HG03196 (cell line): ENCODE measurements around the gene SH3RF3.
"Not testable (repeated sequence)": the region's sequence is repeated elsewhere in the genome, so short reads cannot be mapped to it uniquely, and the experiment has no call there.

Experiments
- ATAC-seq: cut with Tn5 transposase; IDR thresholded peaks from one replicate; pipeline ENCODE4 v1.9.1; 2021; ENCODE audit not compliant: unreplicated experiment

The SH3RF3 gene

DNA sequence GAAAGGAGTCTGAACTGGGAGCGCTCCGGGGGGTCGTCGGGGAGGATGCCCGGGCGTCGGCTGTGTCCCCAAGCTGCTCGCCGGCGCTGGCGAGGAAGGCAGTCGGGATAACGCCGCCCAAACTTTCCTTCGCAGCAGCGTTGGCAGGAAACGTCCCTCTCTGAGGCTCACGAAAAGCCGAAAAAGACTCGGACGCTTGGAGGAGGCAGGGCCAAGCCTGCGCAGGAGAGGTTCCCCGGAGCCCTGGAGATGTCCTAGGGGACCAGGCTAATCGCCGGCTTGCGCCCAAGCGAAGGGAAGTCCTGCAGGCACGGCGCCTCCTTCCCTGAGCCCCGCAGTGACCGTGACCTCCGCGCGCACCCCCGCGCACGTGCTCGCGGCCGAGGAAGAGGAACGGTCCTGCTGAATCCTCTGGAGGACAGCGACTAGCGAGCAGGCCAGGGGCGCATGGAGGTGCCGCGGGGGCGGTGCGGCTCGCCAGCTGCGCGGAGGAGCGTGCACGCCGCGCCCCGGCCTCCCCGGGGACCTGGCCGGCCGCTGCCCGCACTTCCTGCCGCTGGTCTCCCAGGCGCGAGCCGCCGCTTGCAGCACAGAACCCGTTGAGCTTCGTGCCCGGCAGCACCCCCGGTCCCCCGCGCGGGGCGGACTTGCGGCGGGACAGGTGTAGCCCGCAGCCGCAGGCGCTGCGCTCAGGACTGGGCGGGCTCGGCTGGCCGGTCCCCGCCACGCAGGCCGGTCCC is at the start of gene SH3RF3:
Gene SH3RF3, plus strand, starts transcription at position 590 of the 740 bp plus-strand sequence.
- ATAC-seq: no peak

DNA sequence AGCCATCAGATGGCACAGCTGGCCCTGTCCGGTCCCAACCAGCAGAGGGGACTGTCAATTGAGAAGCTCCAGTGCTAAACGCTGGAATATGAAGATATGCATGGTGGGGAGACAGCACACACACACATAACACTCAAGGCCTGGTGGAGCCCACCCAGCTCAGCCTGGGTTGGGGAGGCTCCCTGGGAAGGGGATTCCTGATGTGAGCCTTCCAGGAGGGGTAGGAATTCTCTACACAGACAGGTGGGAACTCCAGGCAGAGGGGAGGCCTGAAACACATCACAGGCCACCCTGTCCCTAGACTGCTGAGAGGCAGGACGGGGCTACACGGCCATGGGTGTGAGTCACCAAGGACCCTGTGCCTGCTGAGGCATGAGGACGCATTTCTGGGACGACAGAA is 49.4 kb upstream of the SH3RF3 start:
- no peak for ATAC-seq

DNA sequence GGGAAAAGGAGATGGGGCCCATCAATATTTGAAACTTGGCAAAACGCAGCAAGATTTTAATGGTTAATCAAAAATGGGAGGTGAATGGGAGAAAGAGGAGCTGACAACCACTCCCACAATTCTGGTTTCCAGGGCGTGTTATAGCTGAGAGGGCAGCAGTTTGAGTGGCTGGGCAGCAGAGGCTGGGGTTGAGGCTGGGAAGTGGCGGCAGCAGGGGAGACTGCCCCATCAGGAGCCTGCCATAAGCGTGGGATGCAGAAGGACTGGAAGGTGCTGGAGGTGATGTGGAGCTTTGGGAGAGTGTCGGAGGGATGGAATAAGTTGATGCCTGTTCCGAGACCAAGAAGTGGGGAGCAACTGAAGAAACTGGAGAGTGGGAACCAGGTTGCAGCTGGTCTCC is 48.9 kb upstream of the SH3RF3 start:
- no peak for ATAC-seq

DNA sequence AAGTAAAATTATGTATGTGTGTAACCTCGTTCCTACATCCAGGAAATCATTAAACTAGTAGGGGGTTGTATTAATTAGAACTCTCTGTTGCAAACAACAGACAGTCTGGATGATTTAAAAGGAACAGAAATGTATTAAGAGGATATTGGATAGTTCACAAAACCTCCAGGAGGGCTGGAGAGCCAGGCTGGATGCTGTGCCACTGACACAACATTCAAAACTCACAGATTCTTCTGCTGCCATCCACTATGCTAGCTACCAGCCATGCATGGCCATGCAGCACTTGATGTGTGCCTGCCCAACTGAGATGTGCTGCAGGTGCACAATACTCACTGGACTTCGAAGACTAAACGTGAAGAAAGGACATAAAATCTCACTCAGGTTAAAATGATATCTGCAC is 48.2 kb upstream of the SH3RF3 start:
- no peak for ATAC-seq

DNA sequence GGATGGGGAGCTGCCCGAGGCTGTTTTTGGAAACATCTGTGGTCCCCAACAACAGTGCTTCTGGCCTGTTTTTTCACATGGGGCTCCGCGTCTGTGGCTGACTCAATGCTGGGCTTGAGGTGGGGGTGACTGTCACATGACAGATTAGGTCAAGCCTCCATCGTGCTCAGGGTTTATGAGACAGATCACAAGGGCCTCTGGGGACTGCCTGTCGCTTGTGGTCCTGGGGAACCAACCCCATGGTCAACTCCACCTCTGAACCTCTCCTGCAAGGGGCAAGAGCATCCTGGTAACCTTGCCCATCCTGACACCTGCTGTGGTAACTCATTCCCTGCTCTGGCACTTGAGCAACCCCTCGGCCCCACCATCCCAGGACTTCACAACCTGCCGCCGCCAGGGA is 47.6 kb upstream of the SH3RF3 start:
- no peak for ATAC-seq

DNA sequence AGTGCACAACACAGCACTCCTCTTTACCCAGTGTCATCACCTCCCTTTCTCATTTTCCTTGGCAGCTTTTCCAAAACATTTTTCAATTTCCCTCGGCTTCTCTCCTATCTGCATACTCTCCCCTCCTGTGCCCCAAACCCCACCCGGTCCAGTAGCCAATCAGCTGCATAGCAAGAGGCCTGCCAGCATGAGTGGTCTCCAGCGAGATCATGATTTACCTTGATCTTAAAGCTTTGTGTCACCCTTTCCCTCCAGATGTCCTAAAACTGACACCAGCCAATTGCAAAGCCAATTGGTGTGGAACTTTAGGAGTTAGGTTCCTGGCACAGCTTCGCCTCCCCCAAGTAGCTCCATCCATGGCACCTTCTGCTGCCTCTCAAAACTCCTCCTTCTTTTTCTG is 45.2 kb upstream of the SH3RF3 start:
- no peak for ATAC-seq

DNA sequence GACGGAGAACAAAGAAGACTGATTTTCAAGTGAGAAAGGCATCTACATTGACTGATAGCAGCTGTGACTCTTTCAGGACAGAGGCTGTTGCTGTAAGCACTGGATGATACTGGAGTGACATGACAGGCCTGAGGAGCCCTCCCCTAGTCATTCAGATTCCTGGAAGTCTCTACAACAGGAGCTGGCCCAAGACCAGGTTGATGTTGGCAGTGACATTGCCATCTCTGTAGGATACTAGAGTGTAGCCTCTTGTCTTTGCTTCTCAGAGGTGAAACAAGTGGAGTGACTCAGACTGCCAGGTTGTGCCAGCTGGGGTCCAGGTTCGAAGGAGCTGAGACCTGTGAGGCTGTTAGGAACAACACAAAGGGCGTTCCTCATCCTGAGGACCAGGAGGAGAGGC is 44.7 kb upstream of the SH3RF3 start:
- no peak for ATAC-seq

DNA sequence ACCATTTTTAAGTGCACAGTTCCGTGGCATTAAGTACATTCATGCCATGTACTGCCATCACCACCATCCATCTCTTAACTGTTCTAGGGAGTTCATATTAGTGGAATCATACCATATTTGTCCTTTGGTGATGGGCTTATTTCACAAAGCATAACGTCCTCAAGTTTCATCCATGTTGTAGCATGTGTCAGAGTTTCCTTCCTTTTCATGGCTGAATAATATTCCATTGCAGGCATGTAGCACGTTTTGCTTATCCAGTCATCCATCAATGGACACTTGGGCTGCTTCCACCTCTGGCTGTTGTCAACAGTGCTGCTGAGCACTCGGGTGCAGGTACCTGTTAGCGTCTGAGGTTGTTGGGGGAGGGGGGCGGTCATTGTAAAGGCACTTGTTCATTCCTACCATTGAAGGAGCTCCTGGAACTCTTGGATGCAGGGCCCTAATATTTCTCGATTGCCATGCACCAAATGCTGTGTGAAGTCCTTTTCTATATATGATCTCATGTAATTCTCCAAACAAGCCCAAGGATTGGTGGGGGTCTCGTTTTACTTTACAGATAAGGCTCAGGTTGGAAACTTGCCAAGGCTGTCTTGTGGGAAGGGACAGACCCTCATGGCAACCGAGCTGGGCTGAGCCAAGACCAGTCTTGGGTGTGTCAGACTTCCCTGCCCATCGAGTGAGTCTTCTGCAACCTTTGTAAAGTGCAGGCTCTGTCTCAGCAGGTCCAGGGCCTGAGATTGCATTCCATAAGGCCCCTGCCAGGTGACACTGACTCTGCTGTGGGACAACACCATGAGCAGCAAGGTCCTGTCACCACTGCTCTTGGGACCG is 42.9 kb upstream of the SH3RF3 start:
- no peak for ATAC-seq

DNA sequence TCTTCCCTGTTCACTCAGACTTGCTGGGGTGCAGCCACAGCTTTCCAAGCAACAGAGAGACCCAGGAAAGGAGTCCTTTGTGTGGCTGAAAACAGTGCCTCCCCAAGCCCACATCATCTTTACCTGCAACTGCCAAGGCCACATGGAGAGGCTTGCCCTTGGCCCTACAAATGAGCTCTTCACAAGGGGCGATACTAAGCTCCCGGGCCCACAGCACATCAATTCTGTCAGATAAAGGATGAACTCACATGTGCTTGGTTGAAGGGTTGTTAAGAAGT is 42.3 kb upstream of the SH3RF3 start:
- no peak for ATAC-seq

DNA sequence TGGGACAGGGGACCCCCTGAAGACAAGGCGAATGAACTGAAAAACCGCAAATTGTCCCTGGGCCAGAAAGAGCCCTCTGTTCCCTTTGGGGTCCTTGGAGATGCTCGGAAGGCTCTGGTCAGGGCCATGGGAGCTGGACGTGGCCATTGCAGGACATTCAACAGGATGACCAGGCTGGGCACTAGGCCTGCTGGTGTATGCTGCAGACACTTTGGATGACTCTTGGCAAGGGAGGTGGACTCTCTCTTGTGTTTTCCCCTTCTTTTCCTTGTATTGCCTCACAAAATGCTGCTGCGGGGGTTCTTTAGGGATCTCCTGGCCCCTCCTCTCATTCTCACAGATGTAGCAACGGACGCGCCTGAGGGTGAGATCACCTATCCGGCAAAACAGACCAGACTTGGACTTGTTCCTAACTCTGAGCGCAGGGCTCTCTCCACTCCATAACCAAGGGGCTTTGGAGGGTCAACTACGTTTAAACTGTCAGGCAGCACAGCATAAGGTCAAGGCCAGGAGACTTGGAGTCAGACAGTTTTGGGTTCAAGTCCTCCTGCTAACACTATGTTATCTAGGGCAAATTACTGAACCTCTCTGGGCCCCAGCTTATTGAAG is 41.8 kb upstream of the SH3RF3 start:
- no peak for ATAC-seq

DNA sequence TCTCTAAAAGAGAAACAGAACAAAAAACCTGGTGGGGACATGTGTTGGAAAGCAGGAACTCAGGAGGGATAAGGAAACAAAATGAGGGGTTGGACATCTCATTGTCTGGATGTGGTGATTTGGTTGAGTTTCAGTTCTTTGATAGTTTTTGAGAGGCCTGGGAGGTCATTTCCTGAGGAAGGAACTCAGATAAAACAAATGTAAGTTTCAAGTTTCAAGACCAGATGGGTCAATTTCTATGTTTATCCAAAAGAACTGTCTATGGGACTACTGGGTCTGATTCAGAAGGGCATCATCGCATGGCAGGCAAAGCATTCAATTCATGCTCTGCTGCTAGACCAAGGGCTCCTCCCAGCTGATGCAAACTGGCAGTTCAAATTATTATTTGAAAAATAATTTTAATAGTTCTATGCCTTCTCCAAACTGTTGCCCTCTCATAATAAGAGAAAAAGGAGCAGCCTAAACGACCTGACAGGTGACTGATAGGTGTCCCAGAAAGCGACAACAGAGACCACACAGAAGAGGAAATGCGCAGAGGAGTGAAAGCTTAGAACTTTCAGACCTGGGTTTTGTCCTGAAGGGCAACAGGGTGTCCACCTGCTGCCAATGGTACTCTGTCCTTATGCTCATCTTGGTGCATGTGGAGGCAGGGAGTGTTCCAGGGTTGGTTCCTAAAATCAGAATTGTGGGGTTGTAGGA is 39.3 kb upstream of the SH3RF3 start:
- no peak for ATAC-seq

DNA sequence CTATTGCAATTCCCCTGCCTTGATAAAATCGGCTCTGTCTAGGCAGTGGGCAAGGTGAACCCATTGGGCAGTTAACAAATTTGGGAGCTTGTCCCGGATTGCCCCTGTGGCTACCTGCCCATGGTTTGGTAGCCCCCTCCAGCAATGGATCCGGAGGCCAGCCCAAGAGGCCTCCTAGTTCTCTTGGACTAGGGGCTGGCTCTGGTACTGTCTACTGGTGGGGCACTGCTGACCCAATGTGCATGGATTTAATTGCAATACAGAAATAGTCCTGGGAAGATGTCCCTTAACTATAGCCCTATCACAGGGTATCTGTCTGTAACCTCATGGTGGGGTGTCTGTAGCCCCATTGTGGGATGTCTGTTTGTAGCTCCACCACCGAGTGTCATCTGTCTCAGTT is 37.5 kb upstream of the SH3RF3 start:
- ATAC-seq: no peak

DNA sequence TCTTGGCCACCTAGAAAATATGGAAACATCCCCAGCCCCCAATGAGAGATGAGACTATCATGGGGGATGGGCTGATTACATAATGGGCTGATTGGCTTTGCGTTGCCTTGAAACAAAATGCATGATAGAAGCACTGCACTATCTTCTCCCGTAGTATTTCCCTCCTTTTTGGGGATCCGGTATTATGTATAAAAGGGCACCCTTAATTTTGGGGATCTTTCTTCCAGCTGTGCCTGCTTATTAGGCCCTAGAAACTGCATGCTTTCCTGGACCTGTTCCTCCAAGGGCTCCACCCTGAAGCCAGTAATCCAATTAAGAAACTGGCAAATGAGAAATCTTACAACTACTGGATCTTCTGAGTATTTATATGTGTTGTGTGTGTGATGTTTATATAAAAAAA is 34.9 kb upstream of the SH3RF3 start:
- no peak for ATAC-seq

DNA sequence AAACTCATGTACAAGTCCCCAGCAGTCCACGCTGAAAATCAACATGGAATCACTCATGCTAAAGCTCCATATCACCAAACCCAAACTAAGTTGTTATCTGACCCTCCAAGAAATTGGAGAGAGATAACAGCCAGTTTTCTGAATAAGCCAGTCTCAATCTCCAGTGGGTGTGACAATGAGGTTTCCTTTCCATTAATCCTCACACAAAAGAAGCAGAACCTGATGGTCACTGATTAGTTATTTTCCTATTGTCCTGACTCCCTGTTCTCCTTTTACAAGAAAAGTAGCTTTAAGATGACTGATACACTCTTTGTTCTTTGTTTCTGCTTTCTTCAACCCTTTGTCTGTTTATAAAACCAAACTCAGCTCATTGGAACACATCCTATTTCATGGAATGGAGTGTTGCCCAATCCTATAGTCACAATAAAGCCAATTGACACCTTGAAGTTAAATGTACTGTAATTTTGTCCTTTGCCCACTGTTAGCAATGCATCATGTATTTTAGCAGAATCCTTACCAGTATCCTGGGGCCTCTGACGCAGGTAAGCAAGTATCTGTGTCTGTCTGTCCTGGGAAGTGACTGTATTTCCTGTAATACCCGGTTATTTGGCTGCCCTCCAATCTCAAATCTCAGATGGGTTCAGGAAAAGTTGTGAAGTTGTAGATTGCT is 30.6 kb upstream of the SH3RF3 start:
- no peak for ATAC-seq

DNA sequence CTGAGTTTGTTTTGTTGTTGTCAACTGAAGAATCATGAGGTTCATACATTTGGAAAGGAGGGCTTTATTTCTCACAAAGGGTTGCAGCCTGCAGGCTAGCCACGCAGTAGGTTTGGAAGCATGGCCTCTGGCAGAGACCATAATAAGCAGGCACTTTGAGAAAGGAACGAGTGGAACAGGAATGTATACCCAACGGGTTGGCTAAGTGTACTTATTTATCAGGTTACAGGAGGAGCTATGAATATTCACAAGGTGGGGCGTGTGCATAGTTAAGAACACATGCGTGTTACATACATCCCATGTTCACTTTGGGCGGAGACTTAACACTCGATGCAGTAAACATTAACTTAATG is 30.1 kb upstream of the SH3RF3 start:
- ATAC-seq: no peak

DNA sequence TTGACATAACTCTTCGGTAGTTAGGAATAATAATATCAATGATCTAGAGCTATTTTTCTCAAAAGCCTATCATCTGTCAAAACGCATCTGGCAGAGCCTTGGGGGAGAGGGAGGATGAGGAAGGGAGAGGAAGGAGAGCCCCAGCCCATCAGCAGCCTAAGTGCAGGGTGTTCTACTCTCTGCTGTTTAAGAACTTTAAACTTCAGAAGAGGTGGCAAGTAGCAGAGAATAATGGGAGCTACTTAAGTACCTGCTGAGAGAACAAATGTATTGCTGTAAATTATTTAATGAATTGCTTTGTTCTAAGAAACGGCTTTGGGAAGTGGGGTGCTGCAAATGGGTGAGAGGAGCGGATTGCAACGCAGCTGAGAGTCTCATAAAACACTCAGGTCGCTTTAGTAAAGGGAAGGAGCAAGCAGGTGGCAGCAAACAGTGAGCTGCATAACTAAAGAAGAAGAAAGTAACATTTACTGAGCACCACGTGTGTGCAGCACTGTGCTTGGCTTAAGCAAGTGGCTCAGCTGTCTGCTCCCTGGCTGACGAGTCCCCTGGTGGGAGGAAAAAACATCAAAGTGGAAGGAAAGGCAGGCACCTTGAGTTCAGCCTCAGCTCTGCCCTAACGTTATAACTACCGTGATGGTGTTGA is 26.3 kb upstream of the SH3RF3 start:
- no peak for ATAC-seq

DNA sequence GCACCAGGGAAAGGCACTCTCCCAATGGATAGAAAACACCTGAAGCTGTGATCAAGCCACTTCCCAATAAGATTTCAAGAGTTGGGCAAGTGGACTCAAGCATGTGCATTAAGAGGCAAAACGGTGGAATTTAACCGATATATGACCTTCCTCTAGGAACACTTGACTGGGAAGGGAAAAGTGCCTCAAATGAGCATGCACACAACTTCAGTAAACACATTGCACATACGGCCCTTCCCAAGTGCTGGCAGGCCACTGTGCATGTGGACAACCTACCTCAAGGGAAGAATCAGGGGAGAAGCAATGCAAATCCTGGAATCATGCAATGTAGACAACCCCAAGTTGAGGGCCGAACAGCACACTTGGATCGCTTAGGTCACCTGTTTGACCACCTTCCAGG is 23.9 kb upstream of the SH3RF3 start:
- no peak for ATAC-seq

DNA sequence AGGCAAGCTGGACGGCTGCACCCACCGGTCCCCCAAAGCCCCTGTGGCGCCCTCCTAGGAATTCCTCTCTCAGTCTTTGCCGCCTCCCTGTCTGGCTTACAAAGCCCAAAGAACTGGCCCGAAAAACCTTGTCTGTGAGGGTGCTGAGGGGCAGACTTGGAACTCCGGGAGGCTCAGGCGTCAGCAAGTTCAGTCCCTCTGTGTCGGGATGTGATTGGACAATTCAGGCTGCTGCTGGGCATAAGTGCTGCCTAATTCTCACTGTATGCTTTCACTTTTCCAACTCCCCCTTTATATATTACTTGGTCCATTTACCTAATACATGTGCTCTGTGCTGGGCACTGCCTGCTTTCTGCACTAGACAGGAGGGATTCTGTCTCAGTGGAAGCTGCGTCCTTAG is 20.3 kb upstream of the SH3RF3 start:
- ATAC-seq: no peak

DNA sequence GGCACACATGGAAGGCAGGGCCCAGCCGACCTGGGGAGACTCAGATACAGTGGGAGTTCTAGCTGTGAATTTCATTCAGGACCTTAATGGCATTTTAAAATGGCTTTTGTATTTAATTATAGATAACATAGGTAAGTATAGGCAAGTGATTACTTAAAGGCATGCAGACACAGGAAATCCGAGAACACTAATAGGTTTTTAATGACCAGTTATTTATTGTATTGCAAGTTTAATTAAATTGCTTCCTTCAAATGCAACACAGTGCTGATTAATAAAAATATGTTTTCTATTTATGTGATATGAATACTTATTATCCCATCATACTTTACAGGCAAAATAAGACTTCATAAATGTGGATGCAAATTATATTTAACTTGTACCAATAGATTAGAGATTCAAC is 19.7 kb upstream of the SH3RF3 start:
- no peak for ATAC-seq

DNA sequence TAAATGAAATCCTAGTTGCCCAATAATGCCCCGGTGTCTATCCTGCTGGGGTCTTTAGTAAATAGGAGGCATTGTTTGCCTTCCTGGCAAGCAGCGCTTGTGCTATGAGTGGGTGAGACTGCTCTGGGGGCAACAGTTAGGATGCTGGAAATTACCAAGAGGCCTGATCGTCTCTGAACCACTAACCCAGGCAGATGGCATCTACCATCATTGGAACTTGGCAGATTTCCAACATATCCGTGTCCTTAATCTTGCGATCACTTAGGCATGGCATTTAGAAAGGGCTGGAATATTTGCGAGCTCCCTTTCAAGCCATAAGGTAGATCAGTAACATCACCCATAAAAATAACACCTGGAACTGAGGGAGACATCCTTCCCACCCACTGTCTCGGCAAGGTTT is 18.8 kb upstream of the SH3RF3 start:
- no peak for ATAC-seq

DNA sequence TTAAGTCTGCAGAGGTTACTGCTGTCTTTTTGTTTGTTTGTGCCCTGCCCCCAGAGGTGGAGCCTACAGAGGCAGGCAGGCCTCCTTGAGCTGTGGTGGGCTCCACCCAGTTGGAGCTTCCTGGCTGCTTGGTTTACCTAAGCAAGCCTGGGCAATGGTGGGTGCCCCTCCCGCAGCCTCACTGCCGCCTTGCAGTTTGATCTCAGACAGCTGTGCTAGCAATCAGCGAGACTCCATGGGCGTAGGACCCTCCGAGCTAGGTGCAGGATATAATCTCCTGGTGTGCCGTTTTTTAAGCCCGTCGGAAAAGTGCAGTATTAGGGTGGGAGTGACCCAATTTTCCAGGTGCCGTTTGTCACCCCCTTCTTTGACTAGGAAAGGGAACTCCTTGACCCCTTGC is 11.8 kb upstream of the SH3RF3 start:
- ATAC-seq: not testable (repeated sequence)
